Endothelial cell of umbilical vein (primary cell): ENCODE results near the gene SERGEF. TPM values are rescaled to one million over a fixed set of nuclear protein-coding genes. Genes with fewer than 3 reads are reported as not detected.

Experiments used
- BruUV-seq: library from RNA; stranded (reverse); fragments of 400-500 nt; replicated peaks from 2 replicates; lab custom pipeline; 2021; lab: Mats Ljungman, UMichigan
- CTCF ChIA-PET: fragments of 300-600, 350-600 bp; sonication (Branson Sonifier 250); formaldehyde crosslinking; loops from one replicate; lab custom pipeline; 2021; ENCODE audit warnings: antibody characterized with exemption, inconsistent platforms; lab: Charles Lee
- POLR2A ChIA-PET: fragments of 300-600, 350-600 bp; sonication (Branson Sonifier 250); formaldehyde crosslinking; loops from one replicate; lab custom pipeline; 2021; ENCODE audit warnings: antibody characterized with exemption, inconsistent platforms; lab: Charles Lee
- DNase-seq: peaks from one replicate; pipeline ENCODE4 v3.0.0-alpha.2; 2011; ENCODE audit warnings: low read depth, low spot score
- FAIRE-seq: peaks from 2 replicates; lab custom pipeline; 2011; peaks lifted over from hg19 to GRCh38; lab: Jason Lieb, UNC
- H2AFZ ChIP-seq: 2 replicates; pipeline ENCODE4 v1.6.0; 2012; ENCODE audit warnings: low read depth, low read length, control low read depth, inconsistent platforms
- H3K27ac ChIP-seq: 2 replicates; pipeline ENCODE4 v1.5.1; 2011; ENCODE audit warnings: low read depth, mild to moderate bottlenecking, control low read depth, low read length, moderate library complexity; ENCODE audit not compliant: insufficient read depth
- H3K27me3 ChIP-seq, 2 experiments: 2 replicates each; pipeline versions ENCODE4 v1.6.0 to v1.6.1; 2011; ENCODE audit warnings: low read length in 2 of 2, mixed read lengths in 1 of 2; ENCODE audit not compliant: control insufficient read depth in 2 of 2, insufficient read depth in 2 of 2
- H3K36me3 ChIP-seq, 2 experiments: 2 replicates in 1 of 2; 3 replicates in 1 of 2; pipeline ENCODE4 v1.5.1; 2011; ENCODE audit warnings: low read length in 2 of 2, mild to moderate bottlenecking in 1 of 2, moderate library complexity in 1 of 2; ENCODE audit not compliant: control insufficient read depth in 2 of 2, insufficient read depth in 2 of 2; ENCODE audit errors: extremely low read depth in 1 of 2
- H3K4me1 ChIP-seq: 3 replicates; pipeline ENCODE4 v1.5.1; 2011; ENCODE audit warnings: mild to moderate bottlenecking, low read length; ENCODE audit not compliant: control insufficient read depth, insufficient read depth; ENCODE audit errors: extremely low read depth
- H3K4me2 ChIP-seq: 2 replicates; pipeline ENCODE4 v1.6.1; 2011; ENCODE audit warnings: low read length, control low read depth, mixed read lengths; ENCODE audit not compliant: insufficient read depth
- H3K4me3 ChIP-seq, 3 experiments: fragments of 200-600 bp in 1 of 3; sonication (generic), shearing (Covaris generic) in 1 of 3; replicated peaks in 1 of 3; 2 replicates each; pipeline ENCODE4 v1.5.1; 2011 to 2016; ENCODE audit warnings: control low read depth in 3 of 3, low read length in 3 of 3, mild to moderate bottlenecking in 2 of 3, inconsistent platforms in 1 of 3, low read depth in 1 of 3, moderate library complexity in 1 of 3; ENCODE audit not compliant: insufficient read depth in 1 of 3
- H3K79me2 ChIP-seq: 2 replicates; pipeline ENCODE4 v1.6.0; 2012; ENCODE audit warnings: low read length, inconsistent platforms; ENCODE audit not compliant: control insufficient read depth, insufficient read depth
- H3K9ac ChIP-seq: replicated peaks from 2 replicates; pipeline ENCODE3; 2011; ENCODE audit warnings: low read length, control low read depth; ENCODE audit not compliant: insufficient read depth; ENCODE audit errors: extremely low read depth
- H3K9me1 ChIP-seq: replicated peaks from 3 replicates; pipeline ENCODE4 v1.6.0; 2011; ENCODE audit warnings: mild to moderate bottlenecking, low read length; ENCODE audit not compliant: control insufficient read depth, insufficient read depth; ENCODE audit errors: extremely low read depth
- H3K9me3 ChIP-seq: replicated peaks from 2 replicates; pipeline ENCODE4 v1.5.1; 2012; ENCODE audit warnings: low read length, inconsistent platforms; ENCODE audit not compliant: control insufficient read depth, insufficient read depth
- H4K20me1 ChIP-seq: replicated peaks from 2 replicates; pipeline ENCODE3; 2011; ENCODE audit warnings: mild to moderate bottlenecking, low read length; ENCODE audit not compliant: control insufficient read depth, insufficient read depth; ENCODE audit errors: extremely low read depth
- FOS ChIP-seq: IDR thresholded peaks from 2 replicates; pipeline ENCODE4 v1.6.1; 2011; ENCODE audit warnings: mild to moderate bottlenecking, low read length, moderate library complexity, borderline replicate concordance; ENCODE audit not compliant: insufficient read depth
- GATA2 ChIP-seq: IDR thresholded peaks from 2 replicates; pipeline ENCODE4 v1.7.0; 2011; ENCODE audit warnings: low read depth, mild to moderate bottlenecking, moderate library complexity, mixed read lengths, low read length; ENCODE audit not compliant: insufficient read length, insufficient read depth
- JUN ChIP-seq: IDR thresholded peaks from 2 replicates; pipeline ENCODE4 v1.6.1; 2011; ENCODE audit warnings: borderline replicate concordance, low read depth; ENCODE audit not compliant: insufficient read length, insufficient read depth
- MYC ChIP-seq: IDR thresholded peaks from one replicate; pipeline ENCODE4 v1.6.1; 2011; ENCODE audit warnings: mild to moderate bottlenecking, low read depth, low read length
- dilution Hi-C: fragments of 300-500 bp; cut with MboI; formaldehyde crosslinking; loops from one replicate; pipeline ENCODE4 v1.15.0; 2019; ENCODE audit warnings: low sequenced_read_pairs; ENCODE audit not compliant: extremely low pct_ligation_motif_present
- intact Hi-C: fragments of 100-400 bp; cut with micrococcal nuclease; formaldehyde crosslinking; loops from one replicate; pipeline ENCODE4 v1.10.0; 2022
- polyA plus RNA-seq, 4 experiments: library from polyadenylated mRNA; depleted of rRNA in 3 of 4; stranded (reverse) in 3 of 4; unstranded in 1 of 4; fragments of >200 nt; gene quantifications; 2 replicates each; pipeline versions ENCODE4 v1.2.1 to v1.2.3, GENCODE V29; 2011 to 2012; ENCODE audit warnings: missing spikeins in 1 of 4
- total RNA-seq: library from RNA; stranded (reverse); gene quantifications from 2 replicates; pipeline ENCODE4 v1.2.3, GENCODE V29; 2021
- TF ChIP-seq, protein P1 (sequence below), 2 donors: IDR thresholded peaks; 1 replicate in 1 of 2; 2 replicates in 1 of 2; pipeline ENCODE4 v1.5.1; 2011; ENCODE audit warnings: low read length in 2 of 2, mild to moderate bottlenecking in 2 of 2, moderate library complexity in 2 of 2, control low read depth in 1 of 2, inconsistent platforms in 1 of 2, low read depth in 1 of 2; ENCODE audit not compliant: insufficient read depth in 1 of 2; ENCODE audit errors: extremely low read depth in 1 of 2

SERGEF gene
- total and polyA plus RNA-seq, 2 donors (not counting 3 experiments of a cell fraction or from before 2014, with no cell fraction given) = 8.7 to 16.7 TPM

DNA sequence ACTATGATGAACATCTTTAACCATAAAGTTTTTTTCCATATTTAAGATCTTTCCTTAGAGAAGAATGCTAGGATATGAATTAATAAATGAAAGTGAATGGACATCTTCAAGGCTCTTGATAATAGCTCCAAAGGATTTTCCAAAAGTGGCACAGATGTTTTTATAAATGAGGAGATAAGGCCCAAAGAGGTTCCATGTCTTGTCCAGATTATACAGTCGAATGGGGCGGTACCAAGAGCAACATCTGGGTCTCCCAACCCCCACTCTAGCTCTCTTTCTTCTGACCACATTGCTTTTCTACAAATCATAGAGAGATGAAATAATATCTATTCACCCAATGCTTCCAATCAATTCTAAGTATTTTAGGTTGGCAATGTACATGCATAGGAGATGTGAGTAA lies 164.1 kb downstream of the SERGEF start:
- FAIRE-seq (no peak), DNase-seq (no peak)
- ChIA-PET POLR2A (no interaction called here), CTCF (interaction anchor here (1.2 to 2.5 kb wide), 3 partner anchors 8 to 82 kb away, joined by 4 to 5 read pairs (median 4); no protein-coding TSS in a partner anchor)
- Histone ChIP-seq H3K36me3 (no peaks in the 10 kb centered on the region), H3K9ac (no peak overlapping the region), H3K27me3 (no peaks in the 10 kb centered on the region), H3K4me1 (no peaks in the 10 kb centered on the region), H3K27ac (no peak overlapping the region), H2AFZ (no peak overlapping the region), H4K20me1 (no peaks in the 10 kb centered on the region), H3K4me2 (no peak overlapping the region), H3K9me3 (no peaks in the 10 kb centered on the region), H3K4me3 (no peak overlapping the region), H3K9me1 (no peaks in the 10 kb centered on the region), H3K79me2 (no peaks in the 10 kb centered on the region)
- TF ChIP-seq FOS (no peak), MYC (no peak), JUN (no peak), GATA2 (no peak)
- TF ChIP-seq, protein P1, sequence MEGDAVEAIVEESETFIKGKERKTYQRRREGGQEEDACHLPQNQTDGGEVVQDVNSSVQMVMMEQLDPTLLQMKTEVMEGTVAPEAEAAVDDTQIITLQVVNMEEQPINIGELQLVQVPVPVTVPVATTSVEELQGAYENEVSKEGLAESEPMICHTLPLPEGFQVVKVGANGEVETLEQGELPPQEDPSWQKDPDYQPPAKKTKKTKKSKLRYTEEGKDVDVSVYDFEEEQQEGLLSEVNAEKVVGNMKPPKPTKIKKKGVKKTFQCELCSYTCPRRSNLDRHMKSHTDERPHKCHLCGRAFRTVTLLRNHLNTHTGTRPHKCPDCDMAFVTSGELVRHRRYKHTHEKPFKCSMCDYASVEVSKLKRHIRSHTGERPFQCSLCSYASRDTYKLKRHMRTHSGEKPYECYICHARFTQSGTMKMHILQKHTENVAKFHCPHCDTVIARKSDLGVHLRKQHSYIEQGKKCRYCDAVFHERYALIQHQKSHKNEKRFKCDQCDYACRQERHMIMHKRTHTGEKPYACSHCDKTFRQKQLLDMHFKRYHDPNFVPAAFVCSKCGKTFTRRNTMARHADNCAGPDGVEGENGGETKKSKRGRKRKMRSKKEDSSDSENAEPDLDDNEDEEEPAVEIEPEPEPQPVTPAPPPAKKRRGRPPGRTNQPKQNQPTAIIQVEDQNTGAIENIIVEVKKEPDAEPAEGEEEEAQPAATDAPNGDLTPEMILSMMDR (IDR thresholded peaks at IDR 0.05; ENCODE audit: extremely low read depth in 1 of 2, insufficient read depth in 1 of 2, low read depth in 1 of 2, low read length in 2 of 2) = no peak
- intact Hi-C loops (no loop called here), dilution Hi-C loops (no loop called here)
- BruUV-seq = no TSS peak
